GM18867 (cell line): ENCODE measurements around the gene KRTAP5-1.
"Not testable (repeated sequence)": the region's sequence is repeated elsewhere in the genome, so short reads cannot be mapped to it uniquely, and the experiment has no call there.

Source experiments
- ATAC-seq: cut with Tn5 transposase; IDR thresholded peaks from one replicate; pipeline ENCODE4 v1.9.1; 2021; ENCODE audit warnings: mild to moderate bottlenecking, moderate library complexity; ENCODE audit not compliant: unreplicated experiment

Gene KRTAP5-1

GRCh38 chr11:1601663-1602062, 16.6 kb upstream of the KRTAP5-1 start:
- not testable (repeated sequence) for ATAC-seq

GRCh38 chr11:1600626-1601025, 15.5 kb upstream of the KRTAP5-1 start:
- no peak for ATAC-seq

- ATAC-seq: no peak
Observed at GRCh38 chr11:1598816-1599215, 13.7 kb upstream of the KRTAP5-1 start.

- not testable (repeated sequence) for ATAC-seq
Observed at GRCh38 chr11:1598406-1598805, 13.3 kb upstream of the KRTAP5-1 start.

- ATAC-seq: no peak
Observed at GRCh38 chr11:1597994-1598380, 12.9 kb upstream of the KRTAP5-1 start, which contains the start of gene KRTAP5-2. KRTAP5-2 (minus strand) TSS chr11:1598294; CDS start chr11:1598250, 44 bp downstream.

GRCh38 chr11:1597331-1597993, 12.4 kb upstream of the KRTAP5-1 start:
- no peak for ATAC-seq

- ATAC-seq: not testable (repeated sequence)
Observed at GRCh38 chr11:1596576-1597121, 11.6 kb upstream of the KRTAP5-1 start.

- not testable (repeated sequence) for ATAC-seq
Observed at GRCh38 chr11:1595994-1596575, 11.0 kb upstream of the KRTAP5-1 start.

GRCh38 chr11:1592628-1593027, 7.5 kb upstream of the KRTAP5-1 start:
- ATAC-seq: no peak

GRCh38 chr11:1589996-1590395, 4.9 kb upstream of the KRTAP5-1 start:
- ATAC-seq: no peak

GRCh38 chr11:1589191-1589963, 4.3 kb upstream of the KRTAP5-1 start:
- ATAC-seq: not testable (repeated sequence)

- no peak for ATAC-seq
Observed at GRCh38 chr11:1586699-1587098, 1.6 kb upstream of the KRTAP5-1 start.

GRCh38 chr11:1582909-1583308, 2.2 kb downstream of the KRTAP5-1 start:
- not testable (repeated sequence) for ATAC-seq

GRCh38 chr11:1581976-1582375, 3.1 kb downstream of the KRTAP5-1 start:
- ATAC-seq: no peak

- ATAC-seq: no peak
Observed at GRCh38 chr11:1576825-1577224, 8.3 kb downstream of the KRTAP5-1 start.

GRCh38 chr11:1575756-1576155, 9.3 kb downstream of the KRTAP5-1 start:
- not testable (repeated sequence) for ATAC-seq

GRCh38 chr11:1574933-1575242, 10.2 kb downstream of the KRTAP5-1 start:
- no peak for ATAC-seq

- ATAC-seq: peak; percentile 41
Observed at GRCh38 chr11:1574238-1574932, 10.7 kb downstream of the KRTAP5-1 start.

- no peak for ATAC-seq
Observed at GRCh38 chr11:1573903-1574237, 11.2 kb downstream of the KRTAP5-1 start.

GRCh38 chr11:1573077-1573902, 11.8 kb downstream of the KRTAP5-1 start:
- no peak for ATAC-seq
